ENCODE measurements around the gene PCSK6. TPM values are rescaled to one million over a fixed set of nuclear protein-coding genes. Genes with fewer than 3 reads are reported as not detected.

PCSK6 gene
- total RNA-seq, 2 experiments from 2014 or later = 2.7 to 3.0 TPM

DNA sequence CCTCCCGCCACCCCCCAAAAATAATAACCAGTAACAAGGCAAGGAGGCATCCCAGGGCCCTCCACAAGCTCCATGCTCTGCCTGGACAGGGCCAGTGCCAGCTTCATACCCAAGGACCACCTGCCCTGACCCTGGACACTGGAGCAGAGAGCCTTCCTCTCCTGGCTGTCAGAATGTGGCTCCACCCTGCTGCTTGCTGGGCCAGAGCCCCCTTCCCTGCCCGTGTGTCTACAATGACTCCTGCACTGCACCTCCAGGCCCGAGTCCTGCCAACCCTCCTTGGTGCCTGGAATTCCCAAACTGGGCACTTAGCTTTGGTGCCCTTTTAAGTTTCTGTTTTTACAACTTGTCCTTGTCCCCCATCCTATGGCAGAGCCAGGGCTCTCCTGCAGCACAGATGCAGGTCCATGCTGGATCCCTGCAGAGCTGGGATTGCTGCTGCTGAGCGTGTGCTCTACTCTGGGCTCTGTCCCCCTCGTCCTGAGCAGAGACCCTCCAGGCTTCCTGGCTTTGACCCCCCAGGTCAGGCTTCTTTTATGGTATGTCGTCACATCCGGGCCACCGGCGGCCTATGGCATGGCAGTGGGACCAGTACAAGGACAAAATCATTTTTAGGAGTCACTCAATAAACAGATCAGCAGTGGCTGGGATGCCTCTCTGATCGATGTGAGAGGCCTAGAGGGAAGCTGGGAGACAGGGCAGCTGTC is 183.0 kb downstream of the PCSK6 start:
- no peaks in the 10 kb centered on the region for H3K4me1 Mint-ChIP-seq (ENCODE audit: low read depth)
- H3K4me3 Mint-ChIP-seq = no peak overlapping the region
- no peaks in the 10 kb centered on the region for H3K9me3 Mint-ChIP-seq
- POLR2A ChIA-PET = interaction anchor here (2.0 to 2.4 kb wide), 2 partner anchors 12 to 14 kb away, joined by 5 to 9 read pairs; partner anchors contain the start of gene SNRPA1
- CTCF ChIA-PET = interaction anchor here (7.4 kb wide), 1 partner anchor 12 kb away, joined by 50 read pairs; no protein-coding TSS in a partner anchor
- H3K27ac Mint-ChIP-seq = no peak overlapping the region
- no peaks in the 10 kb centered on the region for H3K36me3 Mint-ChIP-seq (ENCODE audit: low read depth)
- peaks cover 2% of the 10 kb centered on the region for H3K27me3 Mint-ChIP-seq
- ATAC-seq (no peak), DNase-seq (no peak)
- TF ChIP-seq, protein P1, sequence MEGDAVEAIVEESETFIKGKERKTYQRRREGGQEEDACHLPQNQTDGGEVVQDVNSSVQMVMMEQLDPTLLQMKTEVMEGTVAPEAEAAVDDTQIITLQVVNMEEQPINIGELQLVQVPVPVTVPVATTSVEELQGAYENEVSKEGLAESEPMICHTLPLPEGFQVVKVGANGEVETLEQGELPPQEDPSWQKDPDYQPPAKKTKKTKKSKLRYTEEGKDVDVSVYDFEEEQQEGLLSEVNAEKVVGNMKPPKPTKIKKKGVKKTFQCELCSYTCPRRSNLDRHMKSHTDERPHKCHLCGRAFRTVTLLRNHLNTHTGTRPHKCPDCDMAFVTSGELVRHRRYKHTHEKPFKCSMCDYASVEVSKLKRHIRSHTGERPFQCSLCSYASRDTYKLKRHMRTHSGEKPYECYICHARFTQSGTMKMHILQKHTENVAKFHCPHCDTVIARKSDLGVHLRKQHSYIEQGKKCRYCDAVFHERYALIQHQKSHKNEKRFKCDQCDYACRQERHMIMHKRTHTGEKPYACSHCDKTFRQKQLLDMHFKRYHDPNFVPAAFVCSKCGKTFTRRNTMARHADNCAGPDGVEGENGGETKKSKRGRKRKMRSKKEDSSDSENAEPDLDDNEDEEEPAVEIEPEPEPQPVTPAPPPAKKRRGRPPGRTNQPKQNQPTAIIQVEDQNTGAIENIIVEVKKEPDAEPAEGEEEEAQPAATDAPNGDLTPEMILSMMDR (IDR thresholded peaks at IDR 0.05) = no peak
- intact Hi-C loops (cut with micrococcal nuclease) = no loop called here

DNA sequence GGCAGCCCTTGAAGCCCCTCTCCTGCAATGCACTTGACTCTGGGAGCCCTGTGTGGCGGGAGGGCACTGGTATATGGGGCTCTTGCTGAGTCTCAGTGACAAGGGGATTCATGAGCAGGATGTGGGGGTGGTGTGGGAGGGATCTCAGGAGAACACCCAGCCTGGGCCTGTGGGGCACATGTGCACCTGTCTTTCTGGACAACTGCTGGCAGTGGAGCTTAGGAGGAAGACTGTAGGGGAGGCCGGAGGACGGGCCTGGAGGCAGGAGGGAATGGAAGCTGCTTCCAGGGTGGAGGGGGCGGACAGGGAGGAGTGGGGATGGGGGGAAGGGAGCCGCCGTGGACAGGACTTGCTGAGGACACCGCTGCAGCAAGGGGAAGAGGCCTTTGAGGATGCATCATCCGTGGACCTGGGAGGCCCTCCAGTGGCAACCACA is 183.7 kb downstream of the PCSK6 start:
- ATAC-seq = no peak
- intact Hi-C loops (cut with micrococcal nuclease) = no loop called here
- no peak for DNase-seq
- ChIA-PET POLR2A (interaction anchor here (2.0 to 2.4 kb wide), 2 partner anchors 11 to 15 kb away, joined by 5 to 9 read pairs; partner anchors contain the start of gene SNRPA1), CTCF (interaction anchor here (1.2 to 7.4 kb wide), 3 partner anchors 10 to 17 kb away, joined by 4 to 50 read pairs (median 6); no protein-coding TSS in a partner anchor)
- no peaks in the 10 kb centered on the region for H3K27me3 Mint-ChIP-seq
- H3K4me3 Mint-ChIP-seq = no peak overlapping the region
- no peak overlapping the region for H3K27ac Mint-ChIP-seq
- TF ChIP-seq, protein P1 (IDR thresholded peaks at IDR 0.05) = no peak
- H3K4me1 Mint-ChIP-seq (ENCODE audit: low read depth) = no peaks in the 10 kb centered on the region
- no peaks in the 10 kb centered on the region for H3K9me3 Mint-ChIP-seq
- H3K36me3 Mint-ChIP-seq (ENCODE audit: low read depth) = no peaks in the 10 kb centered on the region

DNA sequence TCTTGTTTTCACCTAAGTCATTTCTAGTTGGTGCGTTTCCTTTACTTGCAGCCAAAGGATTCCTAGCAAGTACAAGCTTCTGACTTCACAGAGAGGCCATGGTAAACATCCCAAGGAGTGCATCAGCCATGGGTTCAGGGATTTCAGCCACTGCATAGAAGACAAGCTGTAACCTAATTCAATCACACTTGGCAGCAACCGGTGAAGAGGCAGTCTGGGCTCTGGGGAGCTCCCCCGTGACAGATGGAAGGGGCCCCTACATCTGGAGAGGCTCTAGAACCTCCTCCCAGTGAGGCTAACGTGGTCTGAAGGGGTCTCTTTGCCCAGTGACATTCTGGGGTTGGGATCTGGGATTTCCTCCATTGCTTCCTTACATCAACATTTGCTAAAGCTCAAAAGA is 186.1 kb downstream of the PCSK6 start:
- TF ChIP-seq, protein P1 (IDR thresholded peaks at IDR 0.05) = no peak
- no peaks in the 10 kb centered on the region for H3K27me3 Mint-ChIP-seq
- intact Hi-C loops (cut with micrococcal nuclease) = no loop called here
- H3K36me3 Mint-ChIP-seq (ENCODE audit: low read depth) = no peaks in the 10 kb centered on the region
- CTCF ChIA-PET = interaction anchor here (1.2 to 7.4 kb wide), 5 partner anchors 14 to 337 kb away, joined by 3 to 50 read pairs (median 27); no protein-coding TSS in a partner anchor
- no peak overlapping the region for H3K27ac Mint-ChIP-seq
- H3K9me3 Mint-ChIP-seq = no peaks in the 10 kb centered on the region
- no peak for DNase-seq
- no peak overlapping the region for H3K4me3 Mint-ChIP-seq
- H3K4me1 Mint-ChIP-seq (ENCODE audit: low read depth) = no peaks in the 10 kb centered on the region
- POLR2A ChIA-PET = interaction anchor here (0.7 to 1.1 kb wide), 2 partner anchors 10 to 17 kb away, joined by 3 to 4 read pairs; no protein-coding TSS in a partner anchor
- ATAC-seq = no peak

DNA sequence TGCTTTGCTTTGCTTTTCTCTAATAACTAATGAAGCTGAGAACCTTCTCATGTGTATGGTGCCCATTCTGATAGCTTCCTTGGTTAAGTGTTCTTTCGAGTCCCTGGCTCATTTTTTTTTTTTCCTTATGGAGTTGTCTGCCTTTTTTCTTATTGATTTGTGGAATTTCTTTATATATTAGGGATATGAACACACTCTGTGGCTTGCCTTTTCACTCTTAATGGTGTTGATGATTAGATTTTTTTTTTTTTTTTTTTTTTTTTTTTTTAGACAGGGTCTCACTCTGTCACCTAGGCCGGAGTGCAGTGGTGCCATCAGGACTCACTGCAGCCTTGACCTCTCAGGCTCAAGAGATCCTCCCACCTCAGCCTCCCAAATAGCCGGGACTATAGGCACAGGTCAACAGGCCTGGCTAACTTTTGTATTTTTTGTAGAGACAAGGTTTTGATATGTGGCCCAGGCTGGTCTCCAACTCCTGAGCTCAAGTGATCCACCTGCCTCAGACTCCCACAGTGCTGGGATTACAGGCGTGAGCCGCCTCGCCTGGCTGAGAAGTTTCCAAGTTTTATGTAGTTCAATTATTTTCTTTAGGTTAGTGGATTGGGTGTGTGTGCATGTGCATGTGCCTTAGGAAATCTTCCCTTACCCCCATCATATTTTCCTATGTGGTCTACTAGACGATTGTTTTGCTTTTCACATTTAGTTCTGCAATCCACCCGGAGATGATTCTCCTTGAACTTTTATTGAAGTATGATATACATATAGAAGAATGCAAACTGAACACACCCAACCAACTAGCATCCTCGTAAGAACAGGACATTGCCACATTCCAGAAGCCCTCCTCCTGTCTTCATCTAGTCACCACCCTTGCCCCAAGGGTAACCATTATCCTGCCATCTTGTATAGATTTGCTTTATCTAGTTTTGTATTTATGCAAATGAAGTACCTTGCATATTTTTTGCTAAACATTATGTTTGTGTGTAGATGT is 192.8 kb downstream of the PCSK6 start:
- ChIA-PET CTCF (interaction anchor here (0.6 to 4.5 kb wide), 9 partner anchors 8 to 357 kb away, joined by 3 to 33 read pairs (median 5); partner anchors contain the start of gene TM2D3), POLR2A (interaction anchor here (0.7 kb wide), 1 partner anchor 345 kb away, joined by 3 read pairs; no protein-coding TSS in a partner anchor)
- H3K36me3 Mint-ChIP-seq (ENCODE audit: low read depth) = peaks cover 26% of the 10 kb centered on the region
- H3K4me1 Mint-ChIP-seq (ENCODE audit: low read depth) = peaks cover 30% of the 10 kb centered on the region
- no peaks in the 10 kb centered on the region for H3K27me3 Mint-ChIP-seq
- DNase-seq = no peak
- intact Hi-C loops (cut with micrococcal nuclease) = loop anchor here (5.0 kb wide), 1 partner anchor 206 kb away; no protein-coding TSS in a partner anchor
- peak overlapping the region; percentile 80 for H3K4me3 Mint-ChIP-seq
- no peaks in the 10 kb centered on the region for H3K9me3 Mint-ChIP-seq
- TF ChIP-seq, protein P1 (IDR thresholded peaks at IDR 0.05) = no peak
- ATAC-seq = no peak
- peak overlapping the region; percentile 95 for H3K27ac Mint-ChIP-seq
